HL-60 (cell line): Measurements from ENCODE around the gene MTCL1.

Source experiments
- DNase-seq, 2 experiments: peaks; one replicate each; pipeline ENCODE4 v3.0.0-alpha.2; 2010 to 2020; ENCODE audit warnings: low read depth in 1 of 2, low spot score in 1 of 2
- H3K27ac ChIP-seq: fragments of 250-450 bp; sonication (Bioruptor Pico); replicated peaks from 2 replicates; pipeline ENCODE4 v1.5.1; 2020; ENCODE audit warnings: mild to moderate bottlenecking, moderate library complexity
- H3K27me3 ChIP-seq: fragments of 250-450 bp; sonication (Bioruptor Pico); 2 replicates; pipeline ENCODE4 v1.5.1; 2021; ENCODE audit warnings: mild to moderate bottlenecking, moderate library complexity; ENCODE audit not compliant: insufficient read depth, poor library complexity, severe bottlenecking
- H3K4me3 ChIP-seq: replicated peaks from 2 replicates; pipeline ENCODE4 v1.5.1; 2011; ENCODE audit warnings: mild to moderate bottlenecking, control low read depth, low read length; ENCODE audit not compliant: insufficient read depth
- GABPA ChIP-seq: IDR thresholded peaks from 2 replicates; pipeline ENCODE4 v1.6.1; 2012; ENCODE audit warnings: low read depth
- POLR2AphosphoS5 ChIP-seq: IDR thresholded peaks from 2 replicates; pipeline ENCODE4 v1.6.1; 2012; ENCODE audit warnings: low read depth
- SPI1 ChIP-seq: IDR thresholded peaks from 2 replicates; pipeline ENCODE4 v1.6.1; 2012; ENCODE audit warnings: low read depth, mild to moderate bottlenecking, borderline replicate concordance
- TF ChIP-seq, protein P1 (sequence below): IDR thresholded peaks from 2 replicates; pipeline ENCODE4 v1.6.1; 2012; ENCODE audit warnings: low read depth; ENCODE audit not compliant: insufficient replicate concordance
- TF ChIP-seq, protein P2 (sequence below): IDR thresholded peaks from one replicate; pipeline ENCODE4 v1.5.1; 2011; ENCODE audit warnings: low read length, control low read depth, inconsistent platforms; ENCODE audit not compliant: insufficient read depth

Gene MTCL1

DNA sequence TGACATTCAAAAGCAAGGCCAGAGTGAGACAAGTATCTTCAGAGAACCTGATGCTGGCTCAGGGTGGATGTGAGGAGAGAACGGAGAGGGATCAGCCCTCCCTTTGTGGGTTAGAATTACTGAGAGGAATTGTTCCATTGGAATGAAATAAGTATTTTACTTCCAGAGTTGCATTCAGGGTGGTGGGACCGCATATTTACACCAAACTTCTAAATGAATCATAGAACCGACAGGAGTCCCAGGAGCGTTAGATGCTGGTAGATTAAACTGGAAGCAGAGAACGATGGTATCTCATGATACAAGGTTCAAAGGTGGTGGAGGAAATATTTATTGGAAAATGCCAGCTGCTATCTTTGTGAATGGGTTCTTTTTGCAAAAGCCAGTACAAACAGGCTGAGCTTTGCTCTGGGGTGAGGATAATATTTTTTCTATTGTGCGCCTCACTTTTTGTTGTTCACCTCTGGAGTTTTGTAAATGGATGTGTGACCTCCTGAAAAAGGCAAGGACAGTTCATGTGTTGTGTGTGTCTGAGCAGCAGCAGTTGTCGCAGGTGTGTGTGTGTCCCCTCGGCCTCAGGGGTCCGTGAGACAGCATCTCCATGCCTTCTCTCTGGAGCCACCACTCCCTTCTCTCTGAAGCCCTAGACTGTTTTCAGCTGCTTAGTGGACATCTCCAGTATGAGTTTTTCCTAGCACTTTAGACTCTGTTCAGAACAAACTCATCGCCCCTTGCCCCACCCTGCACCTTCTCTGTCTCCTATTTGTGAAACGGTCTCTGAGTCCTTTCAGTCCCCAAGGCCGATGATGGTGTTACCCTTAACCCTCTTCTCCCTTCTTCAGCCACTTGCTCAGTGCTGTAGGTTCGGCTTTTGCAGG is 17.8 kb downstream of the MTCL1 start:
- no peak overlapping the region for H3K27ac ChIP-seq
- TF ChIP-seq, protein P1, sequence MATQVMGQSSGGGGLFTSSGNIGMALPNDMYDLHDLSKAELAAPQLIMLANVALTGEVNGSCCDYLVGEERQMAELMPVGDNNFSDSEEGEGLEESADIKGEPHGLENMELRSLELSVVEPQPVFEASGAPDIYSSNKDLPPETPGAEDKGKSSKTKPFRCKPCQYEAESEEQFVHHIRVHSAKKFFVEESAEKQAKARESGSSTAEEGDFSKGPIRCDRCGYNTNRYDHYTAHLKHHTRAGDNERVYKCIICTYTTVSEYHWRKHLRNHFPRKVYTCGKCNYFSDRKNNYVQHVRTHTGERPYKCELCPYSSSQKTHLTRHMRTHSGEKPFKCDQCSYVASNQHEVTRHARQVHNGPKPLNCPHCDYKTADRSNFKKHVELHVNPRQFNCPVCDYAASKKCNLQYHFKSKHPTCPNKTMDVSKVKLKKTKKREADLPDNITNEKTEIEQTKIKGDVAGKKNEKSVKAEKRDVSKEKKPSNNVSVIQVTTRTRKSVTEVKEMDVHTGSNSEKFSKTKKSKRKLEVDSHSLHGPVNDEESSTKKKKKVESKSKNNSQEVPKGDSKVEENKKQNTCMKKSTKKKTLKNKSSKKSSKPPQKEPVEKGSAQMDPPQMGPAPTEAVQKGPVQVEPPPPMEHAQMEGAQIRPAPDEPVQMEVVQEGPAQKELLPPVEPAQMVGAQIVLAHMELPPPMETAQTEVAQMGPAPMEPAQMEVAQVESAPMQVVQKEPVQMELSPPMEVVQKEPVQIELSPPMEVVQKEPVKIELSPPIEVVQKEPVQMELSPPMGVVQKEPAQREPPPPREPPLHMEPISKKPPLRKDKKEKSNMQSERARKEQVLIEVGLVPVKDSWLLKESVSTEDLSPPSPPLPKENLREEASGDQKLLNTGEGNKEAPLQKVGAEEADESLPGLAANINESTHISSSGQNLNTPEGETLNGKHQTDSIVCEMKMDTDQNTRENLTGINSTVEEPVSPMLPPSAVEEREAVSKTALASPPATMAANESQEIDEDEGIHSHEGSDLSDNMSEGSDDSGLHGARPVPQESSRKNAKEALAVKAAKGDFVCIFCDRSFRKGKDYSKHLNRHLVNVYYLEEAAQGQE, result no peak
- TF ChIP-seq SPI1, result no peak
- TF ChIP-seq, protein P2, sequence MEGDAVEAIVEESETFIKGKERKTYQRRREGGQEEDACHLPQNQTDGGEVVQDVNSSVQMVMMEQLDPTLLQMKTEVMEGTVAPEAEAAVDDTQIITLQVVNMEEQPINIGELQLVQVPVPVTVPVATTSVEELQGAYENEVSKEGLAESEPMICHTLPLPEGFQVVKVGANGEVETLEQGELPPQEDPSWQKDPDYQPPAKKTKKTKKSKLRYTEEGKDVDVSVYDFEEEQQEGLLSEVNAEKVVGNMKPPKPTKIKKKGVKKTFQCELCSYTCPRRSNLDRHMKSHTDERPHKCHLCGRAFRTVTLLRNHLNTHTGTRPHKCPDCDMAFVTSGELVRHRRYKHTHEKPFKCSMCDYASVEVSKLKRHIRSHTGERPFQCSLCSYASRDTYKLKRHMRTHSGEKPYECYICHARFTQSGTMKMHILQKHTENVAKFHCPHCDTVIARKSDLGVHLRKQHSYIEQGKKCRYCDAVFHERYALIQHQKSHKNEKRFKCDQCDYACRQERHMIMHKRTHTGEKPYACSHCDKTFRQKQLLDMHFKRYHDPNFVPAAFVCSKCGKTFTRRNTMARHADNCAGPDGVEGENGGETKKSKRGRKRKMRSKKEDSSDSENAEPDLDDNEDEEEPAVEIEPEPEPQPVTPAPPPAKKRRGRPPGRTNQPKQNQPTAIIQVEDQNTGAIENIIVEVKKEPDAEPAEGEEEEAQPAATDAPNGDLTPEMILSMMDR, result no peak
- H3K27me3 ChIP-seq, result peaks cover 17% of the 10 kb centered on the region
- DNase-seq, result no peak
- no peak overlapping the region for H3K4me3 ChIP-seq

DNA sequence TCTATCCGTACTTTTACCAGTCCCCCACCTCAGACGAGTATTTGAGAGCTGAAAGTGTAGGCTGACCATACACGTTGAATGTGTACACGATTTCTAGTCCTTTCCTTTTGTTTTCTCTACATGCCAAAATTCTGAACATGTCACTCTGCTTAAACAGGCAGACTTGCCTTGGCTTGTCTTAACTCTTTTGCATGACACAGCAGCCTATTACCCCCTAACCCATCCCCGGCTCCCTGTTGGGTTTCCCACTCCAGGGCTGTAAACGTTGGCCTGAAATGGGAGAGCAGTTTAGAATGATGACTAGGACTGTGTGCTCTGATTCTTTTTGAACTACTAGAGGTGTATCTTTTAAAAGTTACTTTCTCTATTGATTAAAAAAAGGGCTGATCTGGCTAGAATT is 19.1 kb downstream of the MTCL1 start:
- no peak overlapping the region for H3K4me3 ChIP-seq
- H3K27ac ChIP-seq, result no peak overlapping the region
- peaks cover 19% of the 10 kb centered on the region for H3K27me3 ChIP-seq
- TF ChIP-seq SPI1, result no peak
- TF ChIP-seq POLR2AphosphoS5, result no peak
- no peak for TF ChIP-seq GABPA
- TF ChIP-seq, protein P1, result no peak
- TF ChIP-seq, protein P2, result no peak
- no peak for DNase-seq

DNA sequence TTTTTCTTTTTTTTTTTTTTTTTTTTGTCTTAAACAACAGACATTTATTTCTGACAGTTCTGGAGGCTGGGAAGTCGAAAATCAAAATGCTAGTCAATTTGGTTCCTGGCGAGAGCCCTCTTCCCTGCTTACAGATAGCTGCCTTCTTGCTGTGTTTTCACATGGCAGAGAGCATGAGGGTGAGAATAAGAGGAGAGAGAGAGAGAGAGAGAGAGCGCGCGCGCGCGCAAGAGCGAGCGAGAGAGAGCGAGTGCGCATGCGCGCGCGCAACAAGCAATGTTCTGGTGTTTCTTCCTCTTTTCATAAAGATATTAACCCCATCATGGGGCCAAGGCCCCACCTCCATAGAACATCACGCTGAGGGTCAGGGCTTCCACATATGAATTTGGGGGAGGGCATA is 20.9 kb downstream of the MTCL1 start:
- TF ChIP-seq, protein P2, result no peak
- no peak for TF ChIP-seq GABPA
- TF ChIP-seq POLR2AphosphoS5, result no peak
- no peak for TF ChIP-seq SPI1
- TF ChIP-seq, protein P1, result no peak
- Histone ChIP-seq H3K27ac (no peak overlapping the region), H3K27me3 (peaks cover 12% of the 10 kb centered on the region), H3K4me3 (no peak overlapping the region)
- no peak for DNase-seq
